ENCODE measurements around the gene TYW3.
"Not testable (repeated sequence)": the region's sequence is repeated elsewhere in the genome, so short reads cannot be mapped to it uniquely, and the experiment has no call there.

The TYW3 gene

DNA sequence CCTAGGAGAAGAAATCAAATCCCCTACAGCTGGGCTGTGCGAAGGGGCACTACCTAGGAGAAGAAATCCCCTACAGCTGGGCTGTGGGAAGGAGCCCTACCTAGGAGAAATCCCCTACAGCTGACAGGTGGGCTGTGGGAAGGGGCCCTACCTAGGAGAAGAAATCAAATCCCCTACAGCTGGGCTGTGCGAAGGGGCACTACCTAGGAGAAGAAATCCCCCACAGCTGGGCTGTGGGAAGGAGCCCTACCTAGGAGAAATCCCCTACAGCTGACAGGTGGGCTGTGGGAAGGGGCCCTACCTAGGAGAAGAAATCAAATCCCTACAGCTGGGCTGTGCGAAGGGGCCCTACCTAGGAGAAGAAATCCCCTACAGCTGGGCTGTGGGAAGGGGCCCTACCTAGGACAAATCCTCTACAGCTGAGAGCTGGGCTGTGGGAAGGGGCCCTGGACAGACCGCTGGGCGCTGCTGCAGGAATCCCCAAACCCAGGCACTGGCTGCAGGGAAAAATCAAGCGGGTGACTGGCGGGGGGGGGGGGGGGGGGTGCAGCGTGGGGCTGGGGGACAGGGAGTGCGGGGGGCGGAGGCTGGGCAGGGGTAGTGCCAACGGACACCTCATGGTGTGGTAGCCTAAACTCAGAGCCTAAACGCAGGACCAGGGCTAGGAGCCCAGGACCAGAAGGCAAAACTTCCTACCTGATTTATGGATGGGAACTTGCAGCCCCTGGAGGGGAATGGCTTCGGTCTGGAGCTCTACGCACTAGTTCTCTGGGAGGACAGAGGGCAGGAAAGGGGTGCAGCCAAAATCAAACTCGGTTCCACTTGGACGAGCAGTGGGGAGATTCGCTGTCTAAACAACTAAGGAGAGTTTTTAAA lies 643 bp upstream of the TYW3 start:
- peak in 1 of 2 donors; percentile 13 for DNase-seq

GRCh38 chr1:74733604-74734484 lies 892 bp downstream of the TYW3 start:
- peak in 1 of 2 donors; percentile 69 for DNase-seq

GRCh38 chr1:74737333-74737732 lies 4.4 kb downstream of the TYW3 start:
- no peak for DNase-seq

DNA sequence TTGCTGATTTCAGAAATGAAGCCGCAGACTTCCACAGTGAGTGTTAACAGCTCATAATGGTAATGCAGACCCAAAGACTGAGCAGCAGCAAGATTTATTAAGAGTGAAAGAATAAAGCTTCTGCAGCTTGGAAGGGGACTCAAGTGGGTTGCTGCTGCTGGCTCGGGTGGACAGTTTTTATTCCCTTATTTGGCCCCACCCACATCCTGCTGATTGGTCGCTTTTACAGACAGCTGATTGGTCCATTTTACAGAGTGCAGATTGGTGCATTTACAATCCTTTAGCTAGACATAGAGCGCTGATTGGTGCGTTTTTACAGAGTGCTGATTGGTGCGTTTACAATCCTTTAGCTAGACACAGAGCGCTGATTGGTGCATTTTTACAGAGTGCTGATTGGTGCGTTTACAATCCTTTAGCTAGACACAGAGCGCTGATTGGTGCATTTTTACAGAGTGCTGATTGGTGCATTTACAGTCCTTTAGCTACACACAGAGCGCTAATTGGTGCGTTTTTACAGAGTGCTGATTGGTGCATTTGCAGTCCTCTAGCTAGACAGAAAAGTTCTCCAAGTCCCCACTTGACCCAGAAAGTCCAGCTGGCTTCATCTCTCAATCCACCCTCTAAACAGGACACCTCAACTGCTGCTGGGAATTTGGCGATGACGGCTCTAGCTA lies 7.5 kb downstream of the TYW3 start:
- not testable (repeated sequence) for DNase-seq

- DNase-seq = not testable (repeated sequence)
Observed at GRCh38 chr1:74745247-74745646, 12.3 kb downstream of the TYW3 start.

DNA sequence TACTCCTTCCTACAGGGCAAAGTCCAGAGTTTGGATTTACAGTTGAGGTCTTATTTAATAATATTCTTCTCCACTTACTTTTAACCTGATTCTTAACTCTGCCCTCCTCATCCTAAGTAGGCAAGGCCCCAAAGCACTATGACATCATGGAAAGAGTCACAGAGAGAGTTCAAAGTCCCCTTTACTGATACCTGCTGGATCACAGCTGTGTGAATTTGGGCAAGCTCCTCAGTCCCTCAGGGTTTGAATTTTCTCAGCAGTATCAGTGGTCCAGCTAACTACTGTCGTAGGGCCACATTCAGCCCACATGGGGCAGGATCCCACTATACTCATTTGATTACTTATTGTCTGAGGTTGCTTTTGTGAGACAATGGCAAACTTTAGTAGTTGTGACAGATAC lies 16.0 kb downstream of the TYW3 start:
- no peak for DNase-seq

DNA sequence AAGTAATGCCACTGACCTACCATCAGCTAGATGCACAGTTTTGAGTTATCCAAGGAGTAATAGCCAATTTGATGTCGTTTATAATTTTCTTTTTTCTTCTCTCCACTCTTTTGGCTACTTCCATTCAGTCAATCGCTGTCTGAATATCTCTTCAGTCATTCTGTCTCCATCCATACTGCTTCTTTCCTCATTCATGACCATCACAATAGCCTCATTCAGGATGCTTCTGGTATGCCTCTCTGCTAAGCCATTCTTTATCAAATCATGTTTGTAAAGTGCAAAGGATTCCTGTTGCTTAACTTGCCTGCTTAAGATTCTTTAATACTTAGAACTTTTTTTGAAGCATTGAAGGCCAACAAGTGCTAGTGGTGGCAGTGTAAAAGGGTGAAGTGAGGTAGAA lies 20.2 kb downstream of the TYW3 start:
- DNase-seq = no peak

DNA sequence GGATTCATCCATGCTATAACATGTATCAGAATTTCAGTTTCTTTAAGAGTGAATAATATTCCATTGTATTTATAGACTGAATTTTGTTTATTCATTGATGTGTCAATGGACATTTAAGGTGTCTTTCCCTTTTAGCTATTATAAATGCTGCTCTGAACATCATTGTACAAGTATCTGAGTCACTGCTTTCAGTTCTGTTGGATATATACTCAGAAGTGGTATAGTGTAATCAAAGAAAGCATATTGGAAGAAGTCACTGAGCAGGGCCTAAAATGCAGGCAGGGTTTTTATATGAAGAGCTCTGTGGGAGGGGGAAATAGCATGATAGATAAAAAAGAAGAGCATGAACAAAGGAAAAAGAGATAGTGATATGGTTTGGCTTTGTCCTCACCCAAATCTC lies 22.5 kb downstream of the TYW3 start:
- no peak for DNase-seq

GRCh38 chr1:74756650-74757049 lies 23.7 kb downstream of the TYW3 start:
- DNase-seq = not testable (repeated sequence)

DNA sequence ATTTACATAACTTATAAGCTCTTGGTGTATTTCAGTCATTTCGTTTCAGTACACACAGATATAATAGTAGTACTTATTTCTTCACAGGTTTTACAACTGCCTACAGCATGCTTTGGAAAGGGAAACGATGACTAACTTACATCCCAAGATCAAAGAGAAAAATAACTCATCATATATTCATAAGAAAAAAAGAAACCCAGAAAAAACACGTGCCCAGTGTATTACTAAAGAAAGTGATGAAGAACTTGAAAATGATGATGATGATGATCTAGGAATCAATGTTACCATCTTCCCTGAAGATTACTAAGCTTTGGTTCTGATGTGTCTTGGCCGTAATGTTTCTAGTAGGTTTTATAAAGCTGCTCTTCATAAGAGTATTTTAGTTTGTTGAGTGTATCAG lies 30.9 kb downstream of the TYW3 start:
- DNase-seq = no peak

GRCh38 chr1:74766579-74766978 lies 33.6 kb downstream of the TYW3 start:
- no peak for DNase-seq

DNA sequence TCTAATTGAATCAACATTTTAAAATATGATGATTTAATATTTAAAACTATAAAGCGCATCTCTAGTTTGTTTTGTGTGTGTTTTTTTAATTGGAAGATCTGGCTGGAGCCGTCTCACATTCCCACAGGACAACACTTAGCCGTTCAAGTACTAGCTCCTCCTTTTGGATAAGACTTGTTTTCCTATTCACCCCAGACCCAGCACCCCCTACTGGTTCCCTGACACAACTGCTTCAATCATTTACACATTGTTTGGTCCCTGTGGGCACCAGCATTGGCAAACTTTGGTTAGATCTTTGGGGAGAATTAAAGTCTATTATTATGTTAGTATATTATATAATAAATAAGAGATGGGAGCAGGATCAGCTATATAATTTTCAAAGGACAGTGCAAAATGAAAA lies 34.5 kb downstream of the TYW3 start:
- DNase-seq = no peak

GRCh38 chr1:74771913-74772515 lies 39.1 kb downstream of the TYW3 start:
- peak in 1 of 2 donors; percentile 56 for DNase-seq

DNA sequence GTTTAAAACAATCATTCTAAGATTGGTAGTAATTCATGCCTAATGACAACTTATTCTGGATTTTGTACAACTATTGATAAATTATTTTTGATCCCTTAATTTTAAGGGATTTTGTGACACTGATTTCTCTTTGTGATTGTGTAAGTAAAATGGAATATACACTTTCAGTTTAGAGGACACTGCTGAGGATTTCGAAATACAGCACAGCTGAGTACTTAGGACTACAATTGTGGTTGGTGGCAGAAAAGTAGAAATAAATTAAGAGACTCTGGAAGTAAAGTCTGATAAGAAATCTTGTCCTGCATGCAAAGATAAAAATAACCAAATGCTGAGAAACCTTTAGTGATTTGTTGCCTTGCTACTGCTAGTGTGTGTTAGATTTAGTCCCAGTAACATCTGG lies 40.0 kb downstream of the TYW3 start:
- no peak for DNase-seq

GRCh38 chr1:74773582-74773981 lies 40.6 kb downstream of the TYW3 start:
- DNase-seq = no peak

DNA sequence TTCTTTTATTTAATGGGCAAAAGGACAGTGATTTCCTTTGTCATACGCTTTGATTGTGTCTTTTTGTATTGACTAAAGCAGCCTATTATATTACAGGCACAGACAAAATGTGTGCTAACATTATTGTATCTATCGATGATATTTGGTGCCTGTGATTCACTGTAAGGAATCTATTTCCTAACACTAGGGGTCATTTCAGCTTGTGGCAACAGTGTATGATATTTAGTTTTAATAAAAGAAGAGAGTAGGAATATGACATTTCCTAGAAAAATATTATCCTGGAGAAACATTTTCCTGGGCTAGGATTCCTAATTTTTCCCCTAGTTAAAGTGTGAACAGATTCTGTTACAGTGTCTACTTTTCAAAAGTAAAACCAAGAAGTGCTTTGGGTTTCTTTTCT lies 42.8 kb downstream of the TYW3 start:
- no peak for DNase-seq

GRCh38 chr1:74777525-74777924 lies 44.6 kb downstream of the TYW3 start:
- no peak for DNase-seq

DNA sequence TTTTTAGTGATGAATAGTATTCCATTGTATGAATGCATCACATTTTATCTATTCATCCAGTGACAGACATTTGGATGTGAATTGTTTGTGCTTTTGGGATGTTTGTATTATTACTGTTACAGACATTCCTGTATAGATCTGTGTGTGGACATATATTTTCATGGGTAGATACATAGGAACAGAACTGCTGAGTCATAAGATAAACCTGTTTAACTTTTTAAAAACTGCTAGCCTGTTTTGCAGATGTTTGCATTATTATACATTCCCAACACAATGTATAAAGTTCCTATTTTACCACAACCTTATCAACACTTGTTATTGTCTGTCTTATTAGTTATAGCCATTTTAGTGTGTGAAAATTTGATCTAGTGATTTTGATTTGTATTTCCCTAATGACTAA lies 46.8 kb downstream of the TYW3 start:
- no peak for DNase-seq

DNA sequence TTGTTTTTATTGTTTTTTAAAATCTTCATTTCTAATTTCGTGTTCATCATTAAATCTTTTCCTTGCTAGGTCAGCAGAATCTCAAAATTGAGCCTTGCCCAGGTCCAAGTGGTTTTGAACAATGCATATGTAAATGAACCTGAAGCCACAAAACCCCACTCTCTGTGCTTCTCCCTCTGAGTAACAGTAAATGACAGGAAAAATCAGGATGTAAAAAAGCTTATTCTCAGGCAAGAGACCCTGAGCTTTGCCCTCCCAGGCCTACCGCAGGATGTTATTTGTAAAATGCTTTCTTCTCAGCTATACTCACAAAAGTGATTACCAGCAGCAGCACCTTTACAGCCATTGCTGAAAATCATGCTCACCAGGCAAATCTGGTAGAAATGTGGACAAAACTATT lies 47.6 kb downstream of the TYW3 start:
- no peak for DNase-seq

- no peak for DNase-seq
Observed at GRCh38 chr1:74785944-74786343, 53.0 kb downstream of the TYW3 start.

DNA sequence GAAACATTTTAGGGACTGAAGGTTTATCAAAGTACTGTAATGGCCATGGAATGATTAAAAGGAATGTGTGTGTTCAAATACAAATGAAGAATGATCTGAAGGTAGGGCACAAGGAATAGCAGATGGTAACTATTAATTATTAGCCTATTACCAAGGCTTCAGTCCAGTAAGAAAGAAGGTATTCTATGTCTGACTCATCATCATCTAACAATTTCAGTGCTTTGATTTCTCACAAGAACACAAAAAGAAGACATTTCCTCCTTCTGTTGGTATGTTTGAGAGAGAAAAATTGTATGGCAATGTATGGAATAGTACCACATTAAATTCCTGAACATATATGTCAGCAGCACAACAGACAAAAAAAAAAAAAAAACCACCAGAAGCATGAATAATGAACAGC lies 57.5 kb downstream of the TYW3 start:
- no peak for DNase-seq

DNA sequence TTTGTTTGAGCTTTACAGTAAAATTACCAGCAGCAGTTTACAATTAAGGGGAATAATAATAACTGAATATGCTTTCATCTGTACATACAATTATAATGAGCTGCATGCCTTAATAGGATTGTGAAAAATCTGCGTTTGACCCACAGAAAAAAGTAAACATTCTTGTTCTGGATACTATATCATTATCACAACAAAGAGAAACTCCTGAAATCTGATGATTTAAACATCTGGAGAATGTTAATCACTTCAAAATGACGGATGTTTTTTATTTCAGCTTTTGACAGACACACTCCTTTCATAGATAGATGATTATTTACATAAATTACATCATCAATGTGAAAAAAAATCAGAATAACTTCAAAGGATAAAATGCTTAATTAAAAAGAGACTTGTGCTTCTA lies 58.5 kb downstream of the TYW3 start:
- no peak for DNase-seq

DNA sequence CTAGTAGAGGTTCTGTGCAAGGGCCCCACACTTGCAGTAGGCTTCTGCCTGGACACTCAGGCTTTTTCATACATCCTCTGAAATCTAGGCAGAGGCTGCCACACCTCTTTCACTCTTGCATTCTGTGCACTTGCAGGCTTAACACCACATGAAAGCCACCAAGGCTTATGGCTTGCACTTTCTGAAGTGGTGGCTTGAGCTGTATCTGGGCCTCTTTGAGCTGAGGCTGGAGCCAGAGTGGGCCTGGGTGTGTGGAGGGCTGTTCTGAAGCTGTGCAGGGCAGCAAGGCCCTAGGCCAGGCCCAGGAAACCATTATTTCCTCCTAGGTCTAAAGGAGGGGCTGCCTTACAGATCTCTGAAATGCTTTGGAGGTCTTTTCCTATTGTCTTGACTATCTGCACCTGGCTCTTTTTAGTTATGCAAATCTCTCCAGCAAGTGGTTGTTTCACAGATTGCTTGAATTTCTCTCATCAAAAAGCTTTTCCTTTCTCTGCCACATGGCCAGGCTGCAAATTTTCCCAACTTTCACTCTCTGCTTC lies 66.2 kb downstream of the TYW3 start:
- DNase-seq = no peak

Data from hippocampal formation (tissue), 2 donors.